K562 (cell line): ENCODE data around the gene RPTOR.

Experiments
- BACH1 ChIP-seq: fragments of 200-800 bp; sonication (Bioruptor generic); IDR thresholded peaks from 2 replicates; pipeline ENCODE4 v1.6.1; 2016; ENCODE audit warnings: missing genetic modification characterization, missing compliant biosample characterization
- CTCF ChIP-seq, 3 experiments: IDR thresholded peaks in 2 of 3; conservative IDR thresholded peaks in 1 of 3; 2 replicates each; pipeline ENCODE4 v1.5.1; 2011 to 2012; ENCODE audit warnings: low read length in 3 of 3, mild to moderate bottlenecking in 3 of 3, control low read depth in 2 of 3, improper control_type of control experiment in 1 of 3, inconsistent platforms in 1 of 3, low read depth in 1 of 3, mixed read lengths in 1 of 3, moderate library complexity in 1 of 3; ENCODE audit not compliant: insufficient read depth in 2 of 3
- ETV1 ChIP-seq: fragments of 450-650 bp; conservative IDR thresholded peaks from 2 replicates; pipeline ENCODE4 v1.6.1; 2016; ENCODE audit warnings: missing genetic modification characterization, control low read depth, low read depth, missing compliant biosample characterization
- FOXA3 ChIP-seq, 2 experiments: fragments of 450-650 bp in 1 of 2; sonication (generic) in 1 of 2; formaldehyde crosslinking; IDR thresholded peaks in 1 of 2; conservative IDR thresholded peaks in 1 of 2; 2 replicates each; pipeline versions ENCODE4 v1.4.0 to v1.8.0; 2020 to 2022; ENCODE audit warnings: mild to moderate bottlenecking in 2 of 2, missing genetic modification reagents in 1 of 2
- GABPA ChIP-seq: fragments of 200-800 bp; sonication (Bioruptor generic); conservative IDR thresholded peaks from 2 replicates; pipeline ENCODE4 v1.6.1; 2016; ENCODE audit warnings: low read depth, missing genetic modification characterization, missing compliant biosample characterization
- HDAC2 ChIP-seq: fragments of 450-650 bp; IDR thresholded peaks from 2 replicates; pipeline ENCODE4 v1.6.1; 2016; ENCODE audit warnings: mild to moderate bottlenecking
- HIVEP1 ChIP-seq: fragments of 250-450 bp; sonication (Bioruptor Pico); IDR thresholded peaks from 2 replicates; pipeline ENCODE4 v1.4.0; 2020; ENCODE audit warnings: mild to moderate bottlenecking
- IRF2 ChIP-seq: sonication (generic); formaldehyde crosslinking; IDR thresholded peaks from 2 replicates; pipeline ENCODE4 v1.8.1; 2022; ENCODE audit warnings: mild to moderate bottlenecking, missing genetic modification reagents
- JUNB ChIP-seq: fragments of 450-650 bp; formaldehyde crosslinking; conservative IDR thresholded peaks from 2 replicates; pipeline ENCODE4 v1.4.0; 2020; ENCODE audit warnings: mild to moderate bottlenecking
- NR2F6 ChIP-seq: fragments of 450-650 bp; formaldehyde crosslinking; IDR thresholded peaks from 2 replicates; pipeline ENCODE4 v1.4.0; 2020; ENCODE audit warnings: mild to moderate bottlenecking
- REST ChIP-seq, 2 experiments: fragments of 450-650 bp; formaldehyde crosslinking in 1 of 2; IDR thresholded peaks; 2 replicates each; pipeline versions ENCODE4 v1.4.0 to v1.6.1; 2014 to 2020; ENCODE audit warnings: mild to moderate bottlenecking in 2 of 2, borderline replicate concordance in 1 of 2, low read depth in 1 of 2
- TBP ChIP-seq: optimal IDR thresholded peaks from 2 replicates; pipeline ENCODE3; 2011; ENCODE audit warnings: low read depth, low read length, improper control_type of control experiment
- ZNF121 ChIP-seq: sonication (generic); formaldehyde crosslinking; conservative IDR thresholded peaks from 2 replicates; pipeline ENCODE4 v1.8.0; 2022; ENCODE audit warnings: missing genetic modification reagents

GRCh38 chr17:80936218-80936617 is 391.6 kb downstream of the RPTOR start:
- TF ChIP-seq TBP, result no peak
- TF ChIP-seq HDAC2, result no peak
- no peak for TF ChIP-seq CTCF (IDR thresholded peaks at IDR 0.05 in 2 of 3, conservative IDR thresholded peaks at IDR 0.05 in 1 of 3; ENCODE audit: insufficient read depth in 2 of 3, low read depth in 1 of 3, low read length in 3 of 3)
- no peak for TF ChIP-seq HIVEP1
- no peak for TF ChIP-seq REST (IDR thresholded peaks at IDR 0.05; ENCODE audit: borderline replicate concordance)
- TF ChIP-seq REST (CRISPR knock-in tag; IDR thresholded peaks at IDR 0.05; ENCODE audit: low read depth), result no peak
- no peak for TF ChIP-seq IRF2 (CRISPR knock-in tag)
- TF ChIP-seq ETV1 (tag), result no peak
- no peak for TF ChIP-seq NR2F6 (CRISPR knock-in tag)
- TF ChIP-seq GABPA (tag), result no peak
- no peak for TF ChIP-seq BACH1 (tag)
- TF ChIP-seq JUNB, result no peak
- TF ChIP-seq FOXA3 (CRISPR knock-in tag; conservative IDR thresholded peaks at IDR 0.05 in 1 of 2, IDR thresholded peaks at IDR 0.05 in 1 of 2), result no peak
- TF ChIP-seq ZNF121 (CRISPR knock-in tag), result no peak
